ENCODE results near the gene SNRNP40.
"Not testable (repeated sequence)": the region's sequence is repeated elsewhere in the genome, so short reads cannot be mapped to it uniquely, and the experiment has no call there.

SNRNP40 gene

GRCh38 chr1:31273619-31274018, 23.0 kb downstream of the SNRNP40 start:
- no peak for DNase-seq

DNA sequence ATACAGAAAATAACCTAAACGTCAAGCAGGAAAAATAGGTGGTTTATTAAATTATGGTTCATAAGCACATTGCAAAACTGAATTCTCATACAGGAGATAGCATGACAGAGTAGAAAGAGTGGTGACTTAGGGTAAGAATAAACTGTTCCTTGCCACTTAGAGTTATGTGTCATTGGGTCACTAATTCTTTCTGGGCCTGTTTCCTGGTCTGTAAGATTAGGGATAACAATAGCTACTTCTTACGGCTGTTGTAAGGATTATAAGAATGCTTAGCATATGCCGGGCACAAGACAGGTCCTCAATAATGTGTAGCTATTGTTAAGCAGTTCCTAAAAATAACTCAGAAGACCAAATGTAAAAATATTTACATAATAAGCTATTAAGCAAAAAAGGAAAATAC, 24.2 kb downstream of the SNRNP40 start:
- no peak for DNase-seq

DNA sequence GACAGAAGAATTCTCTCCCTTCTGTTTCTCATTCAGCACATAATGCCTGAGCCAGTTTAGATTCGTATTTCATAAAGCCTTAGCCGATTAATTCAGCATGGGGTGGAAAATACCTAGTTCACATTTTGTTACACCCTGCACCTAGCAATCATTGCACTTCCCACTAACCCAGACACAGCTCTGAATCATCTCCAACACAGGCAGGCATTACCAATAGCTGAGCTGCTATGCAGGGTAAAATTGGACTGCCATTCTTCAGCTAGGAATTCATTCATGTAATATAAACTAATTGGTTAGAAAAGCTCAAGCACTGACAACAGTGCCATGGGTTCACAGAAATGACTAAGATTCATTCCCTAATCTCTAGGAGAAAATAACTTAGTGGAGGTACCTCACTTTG, 30.0 kb downstream of the SNRNP40 start:
- no peak for DNase-seq

DNA sequence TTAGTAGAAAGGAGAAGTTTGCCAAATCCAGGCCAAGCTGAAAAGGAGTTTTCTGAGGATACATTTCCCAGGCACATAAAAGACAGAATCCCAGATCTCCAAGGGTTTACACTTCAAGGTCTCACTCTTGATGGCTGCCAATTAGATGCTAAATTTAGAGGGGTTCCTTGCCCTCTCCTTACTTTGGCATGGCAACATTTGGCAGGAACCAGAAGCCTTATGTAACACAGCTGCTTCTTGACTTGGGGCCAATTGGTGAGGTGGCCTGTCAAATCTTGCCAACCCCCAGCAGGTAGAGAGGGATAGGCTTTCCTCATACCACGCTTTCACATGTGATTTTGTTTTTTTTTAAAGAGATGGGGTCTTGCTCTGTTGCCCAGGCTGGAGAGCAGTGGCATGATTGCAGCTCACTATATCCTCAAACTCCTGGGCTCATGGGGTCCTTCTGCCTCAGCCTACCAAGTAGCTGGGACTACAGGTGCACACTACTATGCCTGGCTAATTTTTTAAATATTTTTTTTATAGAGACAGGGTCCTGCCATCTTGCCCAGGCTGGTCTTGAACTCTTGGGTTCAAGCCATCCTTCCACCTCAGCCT, 31.7 kb downstream of the SNRNP40 start:
- no peak for DNase-seq

GRCh38 chr1:31263408-31263807, 33.2 kb downstream of the SNRNP40 start:
- DNase-seq: no peak

GRCh38 chr1:31262393-31262792, 34.2 kb downstream of the SNRNP40 start:
- DNase-seq: not testable (repeated sequence)

- DNase-seq: no peak
Observed at GRCh38 chr1:31261916-31262315, 34.7 kb downstream of the SNRNP40 start.

GRCh38 chr1:31259746-31260145, 36.8 kb downstream of the SNRNP40 start:
- no peak for DNase-seq

GRCh38 chr1:31258581-31258980, 38.0 kb downstream of the SNRNP40 start:
- no peak for DNase-seq

GRCh38 chr1:31257213-31257612, 39.4 kb downstream of the SNRNP40 start:
- no peak for DNase-seq

- DNase-seq: no peak
Observed at GRCh38 chr1:31249854-31250253, 46.7 kb downstream of the SNRNP40 start.

DNA sequence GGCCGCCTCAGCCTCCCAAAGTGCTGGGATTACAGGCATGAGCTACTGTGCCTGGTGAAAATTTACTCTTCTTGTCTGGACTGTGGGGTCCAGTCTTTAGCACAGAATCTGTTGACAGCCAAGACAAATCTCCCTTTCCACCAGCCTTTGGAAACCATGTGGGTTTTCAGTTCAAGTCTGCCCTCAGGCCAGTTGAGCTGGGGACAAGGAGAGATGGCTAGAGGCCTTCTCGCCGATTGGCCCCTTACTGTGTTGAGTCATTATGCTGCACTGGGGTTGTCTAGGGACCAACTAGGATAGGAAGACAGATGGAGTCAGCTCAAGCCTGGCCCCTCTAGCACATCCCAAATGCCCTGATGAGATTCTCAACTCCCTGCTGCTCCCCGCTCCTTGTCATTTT, 48.3 kb downstream of the SNRNP40 start:
- DNase-seq: no peak

GRCh38 chr1:31244326-31244725, 52.3 kb downstream of the SNRNP40 start:
- DNase-seq: no peak

- DNase-seq: no peak
Observed at GRCh38 chr1:31243501-31244286, 52.9 kb downstream of the SNRNP40 start.

DNA sequence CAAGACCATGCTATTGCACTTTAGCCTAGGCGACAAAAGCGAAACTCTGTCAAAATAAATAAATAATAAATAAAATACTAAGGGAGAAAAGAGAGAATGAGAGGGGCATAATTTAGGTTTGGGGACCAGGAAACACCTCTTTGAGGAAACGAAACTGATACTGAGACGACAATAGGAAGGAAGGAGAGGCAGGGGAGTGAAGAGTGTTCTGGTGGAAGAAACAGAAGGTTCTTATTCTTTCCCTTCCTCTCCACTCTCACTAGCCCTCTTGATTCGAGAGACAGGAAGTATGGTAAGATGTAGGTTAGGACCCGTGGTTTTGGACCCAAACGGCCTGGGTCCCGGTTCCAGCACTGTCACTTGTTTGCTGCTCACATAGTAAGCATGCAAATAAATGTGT, 55.3 kb downstream of the SNRNP40 start:
- no peak for DNase-seq

DNA sequence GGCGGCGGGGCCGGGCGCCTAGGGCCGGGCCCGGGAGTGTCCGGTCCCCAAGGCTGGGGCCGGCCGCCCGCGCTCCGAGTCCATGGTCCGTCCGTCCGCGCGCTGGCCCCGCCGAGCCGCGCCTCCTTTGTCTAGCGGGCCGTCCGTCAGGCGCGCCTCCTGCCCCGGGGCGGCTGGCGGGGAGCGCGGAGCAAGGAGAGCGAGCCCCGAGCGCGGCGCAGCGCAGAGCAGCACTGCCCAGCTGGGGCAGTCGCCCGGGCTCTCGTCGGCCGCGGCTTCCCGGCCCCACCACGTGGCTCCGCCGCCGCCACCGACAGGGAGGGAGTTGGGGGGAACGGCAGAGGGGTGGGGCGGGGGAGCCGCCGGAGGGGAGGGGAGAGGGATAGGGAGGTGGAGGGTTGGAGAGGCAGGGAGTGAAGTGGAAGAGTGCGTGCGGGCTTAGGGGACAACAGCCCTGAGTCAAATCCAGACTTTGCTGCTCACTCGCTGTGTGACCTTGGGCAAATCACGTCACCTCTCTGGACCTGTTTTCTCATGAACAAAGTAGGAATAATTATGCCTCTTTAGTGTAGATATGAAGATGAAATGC, 56.8 kb downstream of the SNRNP40 start, which contains the start of gene NKAIN1:
TSS of gene NKAIN1 (minus strand) at position 235 of the 589 bp plus-strand sequence. CDS start 340 bp downstream, outside the sequence.
- DNase-seq: no peak

DNA sequence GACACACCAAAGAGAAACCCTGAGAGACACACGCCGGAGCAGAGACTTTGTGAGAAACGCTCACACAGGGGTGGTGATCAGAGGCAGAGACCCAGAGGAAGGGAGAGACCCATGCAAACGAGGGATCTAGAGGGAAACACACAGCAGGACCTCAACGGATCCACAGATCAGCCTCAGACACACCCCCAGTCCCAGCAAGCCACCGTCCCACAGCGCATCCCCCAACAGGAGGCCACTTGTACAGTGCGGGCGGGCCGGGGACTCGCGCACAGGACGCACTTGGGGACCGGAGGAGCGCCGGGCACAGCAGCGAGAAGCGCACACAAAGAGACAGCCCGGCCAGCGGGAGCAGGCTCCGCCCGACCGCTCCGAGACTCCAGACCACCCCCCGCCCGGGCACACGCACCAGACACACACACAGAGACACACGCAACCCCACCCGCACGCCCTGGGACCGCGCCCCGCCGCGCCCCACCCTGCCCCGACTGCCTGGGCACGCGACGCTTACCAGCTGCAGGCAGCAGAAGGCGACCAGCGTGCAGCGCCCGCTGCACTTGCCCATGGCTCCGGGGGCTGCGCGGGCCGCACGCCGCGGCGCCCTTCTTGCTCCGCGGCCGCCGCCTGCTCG, 57.5 kb downstream of the SNRNP40 start:
- no peak for DNase-seq

- DNase-seq: no peak
Observed at GRCh38 chr1:31238612-31238985, 58.0 kb downstream of the SNRNP40 start.

DNA sequence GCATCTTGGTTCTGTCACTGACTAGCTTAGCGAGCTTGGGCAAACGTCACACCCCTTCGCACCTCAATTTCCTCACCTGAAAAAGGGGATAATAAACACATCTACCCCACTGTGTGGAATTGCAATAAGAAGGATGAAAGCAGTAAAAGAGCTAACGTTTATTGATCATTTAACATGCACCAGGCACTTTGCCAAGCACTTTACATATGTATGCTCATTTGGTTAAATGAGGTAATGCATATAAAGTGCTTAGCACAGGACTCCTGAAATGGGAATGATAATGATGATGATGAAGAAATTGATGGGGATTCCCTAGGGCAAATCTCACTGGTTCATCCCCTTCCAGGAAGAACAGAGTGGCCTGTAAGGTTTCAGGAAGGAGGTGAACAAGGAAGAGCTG, 61.7 kb downstream of the SNRNP40 start:
- no peak for DNase-seq

DNA sequence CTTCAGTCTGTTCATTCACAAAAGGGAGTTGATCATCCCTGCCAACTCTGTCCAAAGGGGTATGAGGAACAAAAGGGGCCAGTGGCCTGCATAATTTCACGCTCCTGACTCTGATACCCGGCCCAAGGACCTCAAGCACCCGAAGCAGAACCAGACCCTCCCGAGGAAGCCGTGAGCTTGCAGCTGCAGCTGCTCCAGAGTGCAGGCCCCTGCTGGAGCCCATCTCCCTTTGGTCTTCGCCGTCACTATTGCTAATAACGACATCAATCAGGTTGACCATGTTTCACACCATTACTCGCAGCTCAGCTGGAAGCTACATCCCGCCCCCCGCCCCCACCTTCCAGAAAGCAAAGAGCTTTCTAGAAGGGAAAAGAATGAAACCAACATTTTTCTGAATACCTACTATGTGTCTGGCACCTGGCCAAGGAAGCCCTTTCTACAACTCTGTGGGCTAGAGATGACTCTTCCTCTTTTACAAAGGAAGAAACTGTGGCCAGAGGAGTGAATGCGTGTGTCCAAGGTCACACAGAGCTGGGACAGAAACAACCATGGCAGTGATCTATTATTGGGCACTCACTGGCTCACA, 62.4 kb downstream of the SNRNP40 start:
- DNase-seq: no peak

DNA sequence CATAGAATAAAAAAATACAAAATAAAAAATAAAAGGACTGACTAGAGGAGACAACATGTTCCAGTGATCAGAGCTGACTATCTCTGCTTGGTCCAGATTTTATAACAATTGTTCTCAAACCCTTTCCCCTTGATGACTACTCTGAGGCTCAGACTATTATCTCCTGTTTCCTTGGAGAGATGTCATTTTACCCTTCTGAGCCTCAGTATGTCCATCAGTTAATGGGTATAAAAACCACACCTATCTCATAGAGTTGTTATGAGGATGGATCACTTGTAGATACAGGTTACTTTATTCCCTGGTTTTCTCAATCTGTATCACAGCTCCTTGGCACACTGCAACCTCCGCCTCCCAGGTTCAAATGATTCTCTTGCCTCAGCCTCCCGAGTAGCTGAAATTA, 63.9 kb downstream of the SNRNP40 start:
- DNase-seq: no peak

GRCh38 chr1:31231802-31232201, 64.8 kb downstream of the SNRNP40 start:
- DNase-seq: no peak

DNA sequence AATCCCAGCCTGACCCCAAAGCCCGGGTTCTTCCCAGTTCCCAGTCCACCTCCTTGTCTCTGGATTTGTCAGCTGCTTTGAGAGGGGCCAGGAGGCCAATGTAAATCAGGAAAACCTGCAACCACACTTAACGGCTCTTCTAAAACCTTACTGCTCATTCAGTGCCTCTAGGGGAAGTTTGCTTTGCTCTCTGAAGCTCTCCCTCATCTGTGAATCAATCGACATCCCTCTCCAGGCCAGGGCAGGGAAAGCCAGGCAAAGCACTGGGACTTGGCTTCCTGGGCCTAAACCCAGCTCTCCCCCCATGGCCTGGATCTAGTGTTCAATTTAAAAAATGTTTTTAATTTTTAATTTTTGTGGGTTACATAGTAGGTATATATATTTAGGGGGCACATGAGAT, 66.2 kb downstream of the SNRNP40 start:
- no peak for DNase-seq
